Gastroesophageal sphincter (tissue), 4 donors: ENCODE measurements around the gene ZNF280C. TPM values are rescaled to one million over a fixed set of nuclear protein-coding genes. Genes with fewer than 3 reads are reported as not detected.

ENCODE experiments used
- ATAC-seq: fragments of 150-250 bp; one replicate; pipeline ENCODE4 v1.9.1; 2016; ENCODE audit warnings: mild to moderate bottlenecking, moderate library complexity
- H3K27ac ChIP-seq, 4 donors: fragments of 200-600 bp; sonication (generic) in 3 of 4; 1 replicate in 3 of 4; 2 replicates in 1 of 4; pipeline ENCODE4 v1.5.1; 2016 to 2019
- H3K27me3 ChIP-seq: fragments of 200-600 bp; sonication (generic); one replicate; pipeline ENCODE4 v1.5.1; 2019
- H3K36me3 ChIP-seq, 2 donors: fragments of 200-600 bp; sonication (generic); one replicate each; pipeline ENCODE4 v1.5.1; 2019; ENCODE audit warnings: control low read depth in 1 of 2
- H3K4me1 ChIP-seq, 3 donors: fragments of 200-600 bp; sonication (generic); 1 replicate in 2 of 3; 2 replicates in 1 of 3; pipeline ENCODE4 v1.5.1; 2016 to 2019; ENCODE audit warnings: control low read depth in 2 of 3
- H3K4me3 ChIP-seq, 2 donors: fragments of 200-600 bp; sonication (generic); one replicate each; pipeline ENCODE4 v1.5.1; 2019; ENCODE audit warnings: mild to moderate bottlenecking in 1 of 2, moderate library complexity in 1 of 2
- H3K9me3 ChIP-seq, 3 donors: fragments of 200-600 bp; sonication (generic); one replicate each; pipeline ENCODE4 v1.5.1; 2017 to 2019; ENCODE audit warnings: control low read depth in 2 of 3
- CTCF ChIP-seq, 4 experiments: fragments of 200-600 bp in 2 of 4; fragments of 450-650 bp in 2 of 4; sonication (generic) in 1 of 4; IDR thresholded peaks; one replicate each; pipeline ENCODE4 v1.5.1; 2017 to 2019; ENCODE audit warnings: antibody characterized with exemption in 4 of 4, mild to moderate bottlenecking in 2 of 4, moderate library complexity in 2 of 4
- EP300 ChIP-seq: sonication (generic); formaldehyde crosslinking; IDR thresholded peaks from one replicate; pipeline ENCODE4 v1.6.1; 2017; ENCODE audit warnings: antibody characterized with exemption, mild to moderate bottlenecking
- POLR2A ChIP-seq, 2 donors: fragments of 450-650 bp; IDR thresholded peaks; one replicate each; pipeline ENCODE4 v1.6.1; 2017; ENCODE audit warnings: antibody characterized with exemption in 2 of 2, mild to moderate bottlenecking in 2 of 2, moderate library complexity in 1 of 2
- POLR2AphosphoS5 ChIP-seq: sonication (generic); formaldehyde crosslinking; IDR thresholded peaks from one replicate; pipeline ENCODE4 v1.6.1; 2017; ENCODE audit warnings: antibody characterized with exemption
- WGBS, 2 donors: methylation state at CpG; one replicate each; pipeline ENCODE4 v1.1.5; 2018; ENCODE audit warnings: low coverage in 1 of 2; 5-methylcytosine and 5-hydroxymethylcytosine counted together
- total RNA-seq, 4 donors: library from RNA; depleted of rRNA; stranded (reverse); fragments of >200 nt; gene quantifications; one replicate each; pipeline ENCODE4 v1.1.0, GENCODE V29; 2016

The ZNF280C gene
- total RNA-seq, 4 donors from 2014 or later = 2.7 to 4.6 (median 3.8) TPM

- no peak overlapping the region for H3K4me3 ChIP-seq
- H3K27ac ChIP-seq = no peak overlapping the region
- WGBS, 2 donors = 58 to 100% methylated on average over 2 of the region's 2 CpGs
- no peak for ATAC-seq
- no peaks in the 10 kb centered on the region for H3K9me3 ChIP-seq
- H3K27me3 ChIP-seq = no peaks in the 10 kb centered on the region
- no peaks in the 10 kb centered on the region for H3K4me1 ChIP-seq
- TF ChIP-seq POLR2A (IDR thresholded peaks at IDR 0.05) (no peak), CTCF (IDR thresholded peaks at IDR 0.05) (no peak), EP300 (no peak), POLR2AphosphoS5 (no peak)
- H3K36me3 ChIP-seq = peaks cover 0 to 13% of the 10 kb centered on the region in 2 donors
These were observed 43.9 kb downstream of the ZNF280C start for GRCh38 chrX:130224810-130225209.

DNA sequence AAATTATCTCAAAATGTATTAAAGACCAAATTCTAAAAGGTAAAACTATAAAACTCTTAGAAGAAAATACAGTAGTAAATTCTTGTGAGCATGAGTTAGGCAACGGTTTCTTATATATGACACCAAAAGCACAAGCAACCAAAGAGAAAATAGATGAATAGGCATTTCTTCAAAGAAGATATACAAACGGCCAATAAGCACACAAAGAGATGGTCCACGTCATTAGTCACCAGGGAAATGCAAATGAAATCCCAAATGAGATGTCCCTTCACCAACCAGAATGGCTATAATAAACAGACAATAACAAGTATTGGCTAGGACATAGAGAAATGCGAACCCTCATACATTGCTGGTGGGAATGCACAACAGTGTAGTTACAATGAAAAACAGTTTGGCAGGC lies 52.4 kb downstream of the ZNF280C start:
- TF ChIP-seq POLR2A (IDR thresholded peaks at IDR 0.05) (no peak), EP300 (no peak), CTCF (IDR thresholded peaks at IDR 0.05) (no peak), POLR2AphosphoS5 (no peak)
- Histone ChIP-seq H3K27me3 (no peaks in the 10 kb centered on the region), H3K36me3 (peaks cover 0 to 31% of the 10 kb centered on the region in 2 donors), H3K4me3 (no peak overlapping the region), H3K9me3 (no peaks in the 10 kb centered on the region), H3K4me1 (no peaks in the 10 kb centered on the region), H3K27ac (no peak overlapping the region)
- WGBS, 2 donors = 74 to 80% methylated on average over 1 to 4 of the region's 4 CpGs
- no peak for ATAC-seq

DNA sequence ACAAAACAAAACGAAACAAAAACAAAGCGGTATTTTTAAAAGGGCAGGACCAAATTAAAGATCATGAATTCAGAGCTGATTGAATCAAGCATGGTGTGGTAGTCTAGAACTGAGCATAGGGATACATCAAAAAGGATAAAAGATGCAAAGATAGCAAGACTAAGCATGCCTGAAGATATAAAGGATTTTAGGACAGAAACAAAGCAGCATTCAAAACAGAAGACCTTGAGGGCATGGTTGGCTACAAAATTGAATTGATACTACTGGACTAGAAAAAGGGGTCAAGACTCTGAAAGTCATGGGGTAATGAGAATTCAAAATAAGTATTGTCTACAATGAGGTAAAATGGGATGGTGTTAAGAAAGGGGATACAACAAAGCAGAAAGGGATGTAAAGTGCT lies 55.3 kb downstream of the ZNF280C start:
- no peak overlapping the region for H3K27ac ChIP-seq
- no peak for TF ChIP-seq EP300
- no peak for TF ChIP-seq POLR2A (IDR thresholded peaks at IDR 0.05)
- no peak for TF ChIP-seq POLR2AphosphoS5
- no peak for TF ChIP-seq CTCF (IDR thresholded peaks at IDR 0.05)
- 40 to 100% methylated on average over 1 of the region's 2 CpGs for WGBS, 2 donors

DNA sequence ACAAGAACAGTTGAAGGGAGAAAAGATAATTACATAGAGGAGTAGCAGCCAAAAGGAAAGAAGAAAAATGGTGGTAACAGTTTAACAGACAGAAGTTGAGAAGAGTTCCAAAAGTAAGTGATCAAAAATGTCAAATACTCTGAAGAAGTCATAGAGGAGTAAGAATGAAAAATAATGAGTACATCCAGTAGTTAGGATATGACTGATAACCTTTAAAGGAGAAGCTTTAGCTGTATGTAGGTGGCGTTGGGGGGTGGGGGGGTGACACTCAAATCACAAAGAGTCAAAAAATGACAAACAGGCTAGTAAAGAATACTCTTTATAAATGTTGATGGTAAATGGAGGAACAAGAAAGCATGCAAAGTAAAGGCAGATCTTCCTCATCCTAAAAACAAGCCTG lies 56.3 kb downstream of the ZNF280C start:
- whole genome bisulfite sequencing, 2 donors = 60 to 100% methylated on average over 1 of the region's 1 CpG
- Histone ChIP-seq H3K27me3 (no peaks in the 10 kb centered on the region), H3K9me3 (no peaks in the 10 kb centered on the region), H3K4me3 (no peak overlapping the region), H3K27ac (no peak overlapping the region), H3K36me3 (peaks cover 0 to 31% of the 10 kb centered on the region in 2 donors), H3K4me1 (no peaks in the 10 kb centered on the region)
- TF ChIP-seq EP300 = no peak
- no peak for TF ChIP-seq CTCF (IDR thresholded peaks at IDR 0.05)
- TF ChIP-seq POLR2A (IDR thresholded peaks at IDR 0.05) = no peak
- TF ChIP-seq POLR2AphosphoS5 = no peak
- no peak for ATAC-seq

More for the DNA sequence above, 55.3 kb downstream of the ZNF280C start:
- no peaks in the 10 kb centered on the region for H3K9me3 ChIP-seq
- no peaks in the 10 kb centered on the region for H3K4me1 ChIP-seq
- H3K36me3 ChIP-seq = peaks cover 0 to 31% of the 10 kb centered on the region in 2 donors
- no peak for ATAC-seq
- no peaks in the 10 kb centered on the region for H3K27me3 ChIP-seq
- H3K4me3 ChIP-seq = no peak overlapping the region

DNA sequence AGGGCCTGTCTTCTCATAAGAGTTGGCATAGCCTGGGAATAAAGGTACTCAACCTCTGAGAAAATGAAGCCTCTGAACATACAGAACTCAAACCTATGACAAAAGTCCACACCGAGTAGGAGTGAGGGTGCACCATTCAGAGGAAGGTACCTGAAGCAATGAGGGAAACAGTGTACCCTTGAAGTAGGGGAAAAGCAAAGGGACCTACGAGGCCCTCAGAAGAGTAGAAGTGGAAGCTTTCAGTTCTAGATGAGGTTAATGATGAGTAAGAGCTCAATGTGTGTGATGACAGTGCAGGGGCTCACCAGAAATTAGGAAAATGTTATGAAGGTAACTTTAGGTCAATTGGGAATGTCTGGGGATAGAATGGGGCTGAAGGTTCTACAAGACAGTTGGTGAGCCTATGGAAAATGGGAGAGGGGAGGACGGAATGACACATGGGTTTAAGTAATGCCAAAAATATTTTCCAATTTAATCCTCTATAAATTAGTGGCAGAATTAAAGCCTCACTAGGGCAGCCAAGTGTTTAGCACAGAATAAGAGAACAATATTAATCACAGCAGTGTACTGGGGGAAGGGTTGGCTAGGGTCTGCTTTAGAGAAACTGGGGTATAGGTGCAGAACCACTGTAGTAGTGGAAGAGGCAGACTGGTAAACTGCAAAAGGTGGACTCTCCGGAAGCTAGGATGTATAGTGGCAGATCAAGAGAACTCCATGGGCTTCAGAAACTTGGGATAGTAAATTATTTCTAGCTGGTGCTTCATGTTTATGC lies 57.1 kb downstream of the ZNF280C start:
- Histone ChIP-seq H3K4me3 (no peak overlapping the region), H3K27ac (no peak overlapping the region), H3K9me3 (no peaks in the 10 kb centered on the region), H3K36me3 (peaks cover 0 to 31% of the 10 kb centered on the region in 2 donors), H3K27me3 (no peaks in the 10 kb centered on the region), H3K4me1 (no peaks in the 10 kb centered on the region)
- ATAC-seq = no peak
- 44 to 95% methylated on average over 2 to 3 of the region's 4 CpGs for WGBS, 2 donors
- TF ChIP-seq POLR2AphosphoS5 (no peak), POLR2A (IDR thresholded peaks at IDR 0.05) (no peak), CTCF (IDR thresholded peaks at IDR 0.05) (no peak), EP300 (no peak)
